ENCODE measurements around the gene ARHGAP18.
A peak's percentile ranks its signal among the peaks of the same experiment; 100 is the strongest.

ARHGAP18 gene

GRCh38 chr6:129662406-129662766 is 47.6 kb downstream of the ARHGAP18 start:
- peaks cover 4% of the 10 kb centered on the region for H4K20me1 ChIP-seq (ENCODE audit: insufficient read depth, low read length, poor library complexity, severe bottlenecking)
- H3K9me2 ChIP-seq (replicated peaks; ENCODE audit: low read depth, low read length): no peaks in the 10 kb centered on the region
- no peak overlapping the region for H3K4me3 ChIP-seq (ENCODE audit: low read length, poor library complexity, severe bottlenecking)
- TF ChIP-seq, protein P1, sequence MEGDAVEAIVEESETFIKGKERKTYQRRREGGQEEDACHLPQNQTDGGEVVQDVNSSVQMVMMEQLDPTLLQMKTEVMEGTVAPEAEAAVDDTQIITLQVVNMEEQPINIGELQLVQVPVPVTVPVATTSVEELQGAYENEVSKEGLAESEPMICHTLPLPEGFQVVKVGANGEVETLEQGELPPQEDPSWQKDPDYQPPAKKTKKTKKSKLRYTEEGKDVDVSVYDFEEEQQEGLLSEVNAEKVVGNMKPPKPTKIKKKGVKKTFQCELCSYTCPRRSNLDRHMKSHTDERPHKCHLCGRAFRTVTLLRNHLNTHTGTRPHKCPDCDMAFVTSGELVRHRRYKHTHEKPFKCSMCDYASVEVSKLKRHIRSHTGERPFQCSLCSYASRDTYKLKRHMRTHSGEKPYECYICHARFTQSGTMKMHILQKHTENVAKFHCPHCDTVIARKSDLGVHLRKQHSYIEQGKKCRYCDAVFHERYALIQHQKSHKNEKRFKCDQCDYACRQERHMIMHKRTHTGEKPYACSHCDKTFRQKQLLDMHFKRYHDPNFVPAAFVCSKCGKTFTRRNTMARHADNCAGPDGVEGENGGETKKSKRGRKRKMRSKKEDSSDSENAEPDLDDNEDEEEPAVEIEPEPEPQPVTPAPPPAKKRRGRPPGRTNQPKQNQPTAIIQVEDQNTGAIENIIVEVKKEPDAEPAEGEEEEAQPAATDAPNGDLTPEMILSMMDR (conservative IDR thresholded peaks at IDR 0.05; ENCODE audit: low read length): no peak
- TF ChIP-seq EZH2phosphoT487 (IDR thresholded peaks at IDR 0.05; ENCODE audit: borderline replicate concordance): no peak
- H3K9me3 ChIP-seq (ENCODE audit: insufficient read depth, low read depth, low read length): no peaks in the 10 kb centered on the region
- peaks cover 35% of the 10 kb centered on the region for H3K4me1 ChIP-seq (ENCODE audit: insufficient read depth, low read length, poor library complexity, severe bottlenecking)
- H3K27me3 ChIP-seq (ENCODE audit: insufficient read depth, low read length, poor library complexity, severe bottlenecking): no peaks in the 10 kb centered on the region
- no peaks in the 10 kb centered on the region for H3K36me3 ChIP-seq (ENCODE audit: insufficient read depth, low read length)
- H3K4me2 ChIP-seq (ENCODE audit: low read depth, low read length, poor library complexity, severe bottlenecking): peak overlapping the region; percentile 6
- no peak overlapping the region for H3K9ac ChIP-seq (ENCODE audit: low read depth, low read length, poor library complexity, severe bottlenecking)
- H3K79me2 ChIP-seq (ENCODE audit: insufficient read depth, low read length): peaks cover 17% of the 10 kb centered on the region; the same call in 1 of the 2 replicates
- H2AFZ ChIP-seq (ENCODE audit: low read length): no peak overlapping the region
- H3F3A ChIP-seq (ENCODE audit: low read depth): no peaks in the 10 kb centered on the region

- no peak for TF ChIP-seq EZH2phosphoT487 (IDR thresholded peaks at IDR 0.05; ENCODE audit: borderline replicate concordance)
- TF ChIP-seq, protein P1 (conservative IDR thresholded peaks at IDR 0.05; ENCODE audit: low read length): no peak
- H3K9me2 ChIP-seq (replicated peaks; ENCODE audit: low read depth, low read length): no peaks in the 10 kb centered on the region
- no peak overlapping the region for H3K9ac ChIP-seq (ENCODE audit: low read depth, low read length, poor library complexity, severe bottlenecking)
- no peak overlapping the region for H2AFZ ChIP-seq (ENCODE audit: low read length)
- H3K9me3 ChIP-seq (ENCODE audit: insufficient read depth, low read depth, low read length): no peaks in the 10 kb centered on the region
- peak overlapping the region; percentile 6 for H3K4me2 ChIP-seq (ENCODE audit: low read depth, low read length, poor library complexity, severe bottlenecking)
- no peaks in the 10 kb centered on the region for H3K36me3 ChIP-seq (ENCODE audit: insufficient read depth, low read length)
- no peaks in the 10 kb centered on the region for H3F3A ChIP-seq (ENCODE audit: low read depth)
- no peak overlapping the region for H3K4me3 ChIP-seq (ENCODE audit: low read length, poor library complexity, severe bottlenecking)
- H3K79me2 ChIP-seq (ENCODE audit: insufficient read depth, low read length): peaks cover 17% of the 10 kb centered on the region; the same call in 1 of the 2 replicates
- H3K4me1 ChIP-seq (ENCODE audit: insufficient read depth, low read length, poor library complexity, severe bottlenecking): peaks cover 40% of the 10 kb centered on the region
- no peaks in the 10 kb centered on the region for H3K27me3 ChIP-seq (ENCODE audit: insufficient read depth, low read length, poor library complexity, severe bottlenecking)
- peaks cover 4% of the 10 kb centered on the region for H4K20me1 ChIP-seq (ENCODE audit: insufficient read depth, low read length, poor library complexity, severe bottlenecking)
Observed at GRCh38 chr6:129661536-129662405, 48.2 kb downstream of the ARHGAP18 start.

DNA sequence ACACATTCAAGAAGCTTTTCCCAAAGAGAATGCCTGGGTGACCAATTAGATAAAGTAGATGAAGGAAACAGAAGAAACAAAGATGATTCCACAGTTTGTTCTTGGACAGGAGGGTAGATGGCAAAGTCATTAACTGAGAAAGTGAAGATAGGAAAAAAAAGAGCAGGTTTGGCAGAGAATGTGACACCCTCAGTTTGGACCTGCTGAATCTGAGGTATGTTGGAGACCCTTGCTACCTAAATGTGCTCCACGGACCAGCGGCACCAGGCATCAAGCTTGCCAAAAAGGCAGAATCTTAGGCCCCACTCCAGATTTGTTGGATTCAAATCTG is 49.7 kb downstream of the ARHGAP18 start:
- H3K27me3 ChIP-seq (ENCODE audit: insufficient read depth, low read length, poor library complexity, severe bottlenecking): no peaks in the 10 kb centered on the region
- H2AFZ ChIP-seq (ENCODE audit: low read length): no peak overlapping the region
- no peaks in the 10 kb centered on the region for H3F3A ChIP-seq (ENCODE audit: low read depth)
- no peaks in the 10 kb centered on the region for H3K9me2 ChIP-seq (replicated peaks; ENCODE audit: low read depth, low read length)
- no peak overlapping the region for H3K9ac ChIP-seq (ENCODE audit: low read depth, low read length, poor library complexity, severe bottlenecking)
- no peaks in the 10 kb centered on the region for H4K20me1 ChIP-seq (ENCODE audit: insufficient read depth, low read length, poor library complexity, severe bottlenecking)
- peaks cover 10% of the 10 kb centered on the region; the same call in 1 of the 2 replicates for H3K79me2 ChIP-seq (ENCODE audit: insufficient read depth, low read length)
- H3K36me3 ChIP-seq (ENCODE audit: insufficient read depth, low read length): no peaks in the 10 kb centered on the region
- no peak overlapping the region for H3K4me3 ChIP-seq (ENCODE audit: low read length, poor library complexity, severe bottlenecking)
- no peak overlapping the region for H3K4me2 ChIP-seq (ENCODE audit: low read depth, low read length, poor library complexity, severe bottlenecking)
- H3K4me1 ChIP-seq (ENCODE audit: insufficient read depth, low read length, poor library complexity, severe bottlenecking): peaks cover 44% of the 10 kb centered on the region
- TF ChIP-seq, protein P1 (conservative IDR thresholded peaks at IDR 0.05; ENCODE audit: low read length): no peak
- TF ChIP-seq EZH2phosphoT487 (IDR thresholded peaks at IDR 0.05; ENCODE audit: borderline replicate concordance): no peak
- H3K9me3 ChIP-seq (ENCODE audit: insufficient read depth, low read depth, low read length): no peaks in the 10 kb centered on the region
